ENCODE data around the gene RSPH9. TPM values are rescaled to one million over a fixed set of nuclear protein-coding genes. Genes with fewer than 3 reads are reported as not detected.

The RSPH9 gene
- total RNA-seq, 4 donors from 2014 or later, result 0.19 to 0.49 TPM; not detected in 2

DNA sequence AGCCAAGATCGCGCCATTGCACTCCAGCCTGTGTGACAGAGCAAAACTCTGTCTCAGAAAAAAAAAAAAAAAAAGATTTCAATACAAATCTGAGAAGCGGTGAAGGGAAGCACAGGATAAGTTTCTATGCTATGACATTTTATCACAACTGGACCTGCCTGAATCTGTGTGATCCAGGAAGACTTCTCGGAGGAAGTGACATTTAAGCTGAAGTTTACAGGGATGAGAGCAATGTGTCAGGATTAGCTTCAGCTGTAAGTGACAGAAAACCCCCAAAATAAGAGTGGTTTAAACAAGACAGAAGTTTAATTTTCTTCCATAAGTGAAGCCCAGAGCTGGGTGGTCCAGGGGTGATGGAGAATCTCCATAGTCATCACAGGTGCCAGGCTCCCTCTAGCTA, 76.2 kb downstream of the RSPH9 start:
- TF ChIP-seq, protein P1, sequence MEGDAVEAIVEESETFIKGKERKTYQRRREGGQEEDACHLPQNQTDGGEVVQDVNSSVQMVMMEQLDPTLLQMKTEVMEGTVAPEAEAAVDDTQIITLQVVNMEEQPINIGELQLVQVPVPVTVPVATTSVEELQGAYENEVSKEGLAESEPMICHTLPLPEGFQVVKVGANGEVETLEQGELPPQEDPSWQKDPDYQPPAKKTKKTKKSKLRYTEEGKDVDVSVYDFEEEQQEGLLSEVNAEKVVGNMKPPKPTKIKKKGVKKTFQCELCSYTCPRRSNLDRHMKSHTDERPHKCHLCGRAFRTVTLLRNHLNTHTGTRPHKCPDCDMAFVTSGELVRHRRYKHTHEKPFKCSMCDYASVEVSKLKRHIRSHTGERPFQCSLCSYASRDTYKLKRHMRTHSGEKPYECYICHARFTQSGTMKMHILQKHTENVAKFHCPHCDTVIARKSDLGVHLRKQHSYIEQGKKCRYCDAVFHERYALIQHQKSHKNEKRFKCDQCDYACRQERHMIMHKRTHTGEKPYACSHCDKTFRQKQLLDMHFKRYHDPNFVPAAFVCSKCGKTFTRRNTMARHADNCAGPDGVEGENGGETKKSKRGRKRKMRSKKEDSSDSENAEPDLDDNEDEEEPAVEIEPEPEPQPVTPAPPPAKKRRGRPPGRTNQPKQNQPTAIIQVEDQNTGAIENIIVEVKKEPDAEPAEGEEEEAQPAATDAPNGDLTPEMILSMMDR (IDR thresholded peaks at IDR 0.05; ENCODE audit: low read depth), result no peak

Other genes starting within 250 kb of the RSPH9 start
- 10 to 100 TPM in 2 of 4 donors, 1 to 10 TPM in 2; 7.0 to 12.9 (median 9.7) TPM for gene ABCC10, start 217.5 kb upstream of the RSPH9 start, total RNA-seq
- not detected for gene DLK2, start 189.5 kb upstream of the RSPH9 start, total RNA-seq
- gene TJAP1, start 167.5 kb upstream of the RSPH9 start, total RNA-seq, result 10 to 100 TPM; 13.4 to 29.6 (median 16.3) TPM
- under 1 TPM in 2 of 4 donors, not detected in 2; 0.33 to 0.57 TPM for gene LRRC73, start 134.7 kb upstream of the RSPH9 start, total RNA-seq
- 100 to 1,000 TPM in 1 of 4 donors, 10 to 100 TPM in 3; 64.1 to 135 (median 83.7) TPM for gene YIPF3, start 128.1 kb upstream of the RSPH9 start, total RNA-seq
- gene POLR1C, start 127.9 kb upstream of the RSPH9 start, total RNA-seq, result 10 to 100 TPM; 12.4 to 19.6 (median 14.6) TPM
- 10 to 100 TPM; 14.5 to 36.5 (median 16.0) TPM for gene XPO5, start 69.0 kb upstream of the RSPH9 start, total RNA-seq
- 10 to 100 TPM in 1 of 4 donors, 1 to 10 TPM in 3; 4.6 to 16.3 (median 7.4) TPM for gene POLH, start 68.9 kb upstream of the RSPH9 start, total RNA-seq
- 10 to 100 TPM; 36.4 to 54.6 (median 46.0) TPM for gene GTPBP2, start 15.8 kb upstream of the RSPH9 start, total RNA-seq
- gene MAD2L1BP, start 9.2 kb upstream of the RSPH9 start, total RNA-seq, result 10 to 100 TPM; 15.6 to 37.2 (median 26.6) TPM
- 10 to 100 TPM; 28.5 to 31.3 (median 30.4) TPM for gene MRPS18A, start 42.8 kb downstream of the RSPH9 start, total RNA-seq
- 100 to 1,000 TPM; 195 to 909 (median 398) TPM for gene VEGFA, start 125.2 kb downstream of the RSPH9 start, total RNA-seq

Measured in subcutaneous adipose tissue (tissue), 4 donors.